Measurements from ENCODE around the gene NR5A1.

The NR5A1 gene

DNA sequence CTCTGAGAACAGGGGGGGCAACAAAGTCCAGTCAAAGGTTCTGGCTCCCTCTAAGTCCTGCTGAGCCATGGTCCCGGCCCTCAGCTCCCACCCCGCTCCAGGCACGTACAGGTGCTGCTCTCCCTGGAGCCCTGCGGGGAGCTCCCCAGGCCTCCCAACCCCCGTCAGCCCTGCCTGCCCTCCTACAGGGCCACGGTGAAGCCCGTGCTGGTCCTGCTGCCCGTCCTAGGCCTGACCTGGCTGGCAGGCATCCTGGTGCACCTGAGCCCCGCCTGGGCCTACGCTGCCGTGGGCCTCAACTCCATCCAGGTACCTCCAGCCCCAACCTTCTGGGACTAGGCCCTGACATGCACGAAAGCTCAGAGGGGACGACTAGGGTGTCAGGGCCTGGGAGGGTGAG, 36.9 kb downstream of the NR5A1 start:
- no peak for ATAC-seq

DNA sequence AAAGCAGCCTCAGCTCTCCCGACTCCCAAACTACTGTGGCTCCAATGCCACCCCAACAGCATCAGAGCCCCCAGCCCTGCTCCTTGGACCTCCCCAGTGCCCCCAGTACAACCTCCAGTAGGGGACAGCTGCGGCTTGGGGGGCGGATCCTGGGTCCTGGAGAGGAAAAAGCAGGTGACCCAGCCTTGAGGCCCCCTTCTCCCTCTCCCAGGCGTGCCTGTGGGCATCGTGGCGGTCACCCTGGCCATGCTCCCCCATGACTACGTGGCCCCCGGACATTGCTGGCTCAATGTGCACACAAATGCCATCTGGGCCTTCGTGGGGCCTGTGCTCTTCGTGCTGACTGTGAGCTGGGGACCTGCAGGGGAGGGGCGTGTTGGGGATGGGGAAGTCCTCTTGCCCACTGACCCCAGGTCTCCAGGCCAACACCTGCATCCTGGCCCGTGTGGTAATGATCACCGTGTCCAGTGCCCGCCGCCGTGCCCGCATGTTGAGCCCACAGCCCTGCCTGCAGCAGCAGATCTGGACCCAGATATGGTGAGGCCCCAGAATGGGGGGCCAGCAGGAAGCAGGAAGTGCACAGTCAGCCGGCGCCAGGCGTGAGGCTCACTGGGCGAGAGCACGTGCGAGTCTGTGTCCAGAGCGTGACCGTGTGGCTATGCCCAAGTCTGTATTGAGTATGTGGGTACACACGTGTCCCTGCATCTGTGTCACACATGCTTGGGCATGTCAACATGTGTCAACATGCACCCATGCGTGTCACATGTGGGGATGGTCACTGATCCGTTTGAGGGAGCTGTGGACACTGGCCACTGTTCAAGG, 38.0 kb downstream of the NR5A1 start:
- Mint-ChIP-seq H3K4me3 (no peak overlapping the region), H3K27me3 (peaks cover 67% of the 10 kb centered on the region), H3K9me3 (no peaks in the 10 kb centered on the region), H3K36me3 (no peaks in the 10 kb centered on the region), H3K27ac (no peak overlapping the region), H3K4me1 (peaks cover 9% of the 10 kb centered on the region)
- ATAC-seq, result no peak

More for the DNA sequence above, 36.9 kb downstream of the NR5A1 start:
- Mint-ChIP-seq H3K27ac (no peak overlapping the region), H3K4me3 (no peak overlapping the region), H3K27me3 (peaks cover 71% of the 10 kb centered on the region), H3K4me1 (peaks cover 14% of the 10 kb centered on the region), H3K9me3 (no peaks in the 10 kb centered on the region), H3K36me3 (no peaks in the 10 kb centered on the region)

DNA sequence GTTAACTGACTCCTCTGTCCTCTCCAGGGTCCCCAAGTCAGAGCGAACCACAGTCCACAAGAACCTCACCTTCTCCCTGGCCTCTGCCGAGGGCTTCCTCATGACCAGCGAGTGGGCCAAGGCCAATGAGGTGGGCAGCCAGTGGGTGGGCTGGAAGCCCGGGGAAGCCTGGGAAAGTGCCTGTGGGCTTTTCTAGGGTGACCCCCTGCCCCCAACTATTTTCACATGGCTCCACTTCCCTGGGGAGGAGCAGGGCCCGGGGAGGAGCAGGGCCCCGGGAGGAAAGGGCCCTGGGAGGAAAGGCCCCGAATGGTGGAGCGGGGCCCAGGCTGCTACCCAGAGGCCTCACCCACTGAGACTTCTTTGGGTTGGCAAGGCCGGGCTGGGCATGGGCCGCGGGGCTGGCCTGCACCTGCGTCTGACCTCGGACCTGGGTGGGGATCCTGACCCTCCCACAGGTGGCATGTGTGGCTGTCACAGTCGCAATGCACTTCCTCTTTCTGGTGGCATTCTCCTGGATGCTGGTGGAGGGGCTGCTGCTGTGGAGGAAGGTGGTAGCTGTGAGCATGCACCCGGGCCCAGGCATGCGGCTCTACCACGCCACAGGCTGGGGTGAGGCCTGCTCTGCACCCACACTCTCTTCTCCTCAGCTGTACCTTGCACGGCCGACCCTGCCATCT, 39.0 kb downstream of the NR5A1 start:
- H3K36me3 Mint-ChIP-seq, result no peaks in the 10 kb centered on the region

DNA sequence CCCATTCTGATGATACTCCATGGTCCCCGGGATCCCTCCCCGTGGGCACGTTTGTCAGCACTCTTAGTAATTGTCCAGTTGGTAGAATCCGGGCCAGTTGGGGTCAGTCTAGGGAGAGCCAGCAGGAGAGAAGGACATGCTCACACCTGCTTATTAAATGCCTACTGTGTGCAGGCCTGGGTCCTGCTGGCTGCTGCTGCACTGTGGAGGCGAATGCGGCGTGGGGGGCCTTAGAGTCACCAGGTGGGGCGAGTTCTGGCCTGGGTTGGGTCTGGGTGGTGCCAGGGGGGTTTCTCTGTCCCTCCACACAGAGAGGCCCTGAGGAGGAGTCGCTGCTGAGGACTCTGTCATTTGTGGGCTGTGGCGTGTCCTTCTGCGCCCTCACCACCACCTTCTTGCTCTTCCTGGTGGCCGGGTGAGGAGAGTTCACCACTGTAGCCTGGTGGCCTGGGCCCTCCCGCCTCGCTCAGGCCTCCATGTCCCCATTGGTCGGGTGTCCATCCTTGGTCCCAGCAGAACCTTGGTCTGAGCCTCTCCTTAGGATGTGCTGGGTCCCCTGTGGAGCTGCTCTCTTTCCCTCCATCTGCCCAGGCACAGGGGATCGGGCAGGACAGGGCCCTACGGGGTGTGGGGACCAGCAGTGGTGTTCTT, 39.7 kb downstream of the NR5A1 start:
- Mint-ChIP-seq H3K4me3 (no peak overlapping the region), H3K27me3 (peaks cover 50% of the 10 kb centered on the region), H3K27ac (no peak overlapping the region), H3K36me3 (no peaks in the 10 kb centered on the region), H3K9me3 (peaks cover 7% of the 10 kb centered on the region), H3K4me1 (peaks cover 9% of the 10 kb centered on the region)
- ATAC-seq, result no peak

More for the DNA sequence above, 39.0 kb downstream of the NR5A1 start:
- H3K4me3 Mint-ChIP-seq, result no peak overlapping the region
- H3K27me3 Mint-ChIP-seq, result peaks cover 57% of the 10 kb centered on the region
- peaks cover 9% of the 10 kb centered on the region for H3K4me1 Mint-ChIP-seq
- peak; percentile 6 for ATAC-seq
- peaks cover 3% of the 10 kb centered on the region for H3K9me3 Mint-ChIP-seq
- H3K27ac Mint-ChIP-seq, result no peak overlapping the region

DNA sequence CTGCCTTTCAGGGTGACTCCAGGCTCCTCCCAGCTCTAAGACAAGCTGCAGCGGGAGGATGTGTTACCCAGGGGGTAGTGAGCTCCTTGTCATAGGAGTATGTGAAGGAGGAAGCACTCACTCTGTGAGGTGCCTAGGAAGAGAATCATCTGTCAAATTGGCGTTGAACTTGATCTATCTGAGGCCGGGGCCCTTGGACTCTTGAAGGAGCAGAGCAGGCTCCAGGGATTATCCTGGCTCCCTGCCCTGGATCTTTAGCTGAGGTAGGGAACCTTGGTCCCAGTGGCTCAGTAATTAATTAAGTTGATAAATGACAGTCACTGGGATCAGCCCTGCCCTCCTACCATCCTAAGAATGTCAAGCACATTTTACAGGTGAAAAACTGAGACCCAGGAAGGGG, 41.5 kb downstream of the NR5A1 start:
- ATAC-seq, result no peak
- H3K9me3 Mint-ChIP-seq, result peaks cover 7% of the 10 kb centered on the region

DNA sequence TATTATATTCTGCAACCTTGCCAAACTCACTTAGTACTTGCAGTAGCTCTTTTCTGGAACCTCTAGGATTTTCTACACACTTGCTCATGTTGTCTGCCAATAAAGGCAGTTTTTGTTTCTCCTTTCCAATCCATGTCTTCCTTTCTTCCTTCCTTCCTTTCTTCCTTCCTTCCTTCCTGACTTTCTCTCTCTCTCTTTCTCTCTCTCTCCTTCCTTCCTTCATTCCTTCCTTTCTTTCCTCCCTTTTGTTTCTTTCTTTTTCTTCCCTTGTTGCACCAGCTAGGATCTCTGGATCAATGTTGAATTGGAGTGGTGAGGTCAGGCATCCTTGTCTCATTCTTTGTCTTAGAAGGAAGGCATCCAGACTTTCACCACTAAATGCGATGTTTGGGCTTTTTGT, 44.5 kb downstream of the NR5A1 start:
- H3K4me1 Mint-ChIP-seq, result no peaks in the 10 kb centered on the region
- H3K4me3 Mint-ChIP-seq, result no peak overlapping the region
- peaks cover 13% of the 10 kb centered on the region for H3K27me3 Mint-ChIP-seq
- no peak for ATAC-seq
- peaks cover 10% of the 10 kb centered on the region for H3K9me3 Mint-ChIP-seq
- H3K36me3 Mint-ChIP-seq, result no peaks in the 10 kb centered on the region
- no peak overlapping the region for H3K27ac Mint-ChIP-seq

More for the DNA sequence above, 41.5 kb downstream of the NR5A1 start:
- Mint-ChIP-seq H3K36me3 (no peaks in the 10 kb centered on the region), H3K4me1 (peaks cover 9% of the 10 kb centered on the region), H3K4me3 (no peak overlapping the region), H3K27ac (no peak overlapping the region), H3K27me3 (peaks cover 32% of the 10 kb centered on the region)

DNA sequence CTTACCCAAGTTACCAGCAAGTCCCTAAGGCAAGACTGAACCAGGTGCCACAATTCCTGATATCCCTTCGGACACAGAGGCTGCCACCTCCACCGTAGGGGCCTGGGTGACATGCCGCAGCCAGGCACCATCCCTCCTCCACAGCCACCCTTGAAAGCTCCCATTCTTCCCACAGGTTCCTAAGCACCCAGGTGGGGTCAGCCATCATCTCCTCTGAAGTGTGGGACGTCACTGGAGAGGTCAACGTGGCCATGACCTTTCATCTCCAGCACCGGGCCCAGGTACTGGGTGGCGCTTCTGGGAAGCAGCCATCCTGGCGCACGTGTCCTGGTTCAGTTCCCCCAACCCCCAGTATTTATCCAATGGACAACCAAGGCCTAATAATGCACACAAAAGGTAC, 48.8 kb downstream of the NR5A1 start:
- no peaks in the 10 kb centered on the region for H3K36me3 Mint-ChIP-seq
- no peaks in the 10 kb centered on the region for H3K4me1 Mint-ChIP-seq
- H3K9me3 Mint-ChIP-seq, result peaks cover 9% of the 10 kb centered on the region
- H3K27me3 Mint-ChIP-seq, result peaks cover 10% of the 10 kb centered on the region
- no peak overlapping the region for H3K27ac Mint-ChIP-seq
- ATAC-seq, result no peak
- no peak overlapping the region for H3K4me3 Mint-ChIP-seq

DNA sequence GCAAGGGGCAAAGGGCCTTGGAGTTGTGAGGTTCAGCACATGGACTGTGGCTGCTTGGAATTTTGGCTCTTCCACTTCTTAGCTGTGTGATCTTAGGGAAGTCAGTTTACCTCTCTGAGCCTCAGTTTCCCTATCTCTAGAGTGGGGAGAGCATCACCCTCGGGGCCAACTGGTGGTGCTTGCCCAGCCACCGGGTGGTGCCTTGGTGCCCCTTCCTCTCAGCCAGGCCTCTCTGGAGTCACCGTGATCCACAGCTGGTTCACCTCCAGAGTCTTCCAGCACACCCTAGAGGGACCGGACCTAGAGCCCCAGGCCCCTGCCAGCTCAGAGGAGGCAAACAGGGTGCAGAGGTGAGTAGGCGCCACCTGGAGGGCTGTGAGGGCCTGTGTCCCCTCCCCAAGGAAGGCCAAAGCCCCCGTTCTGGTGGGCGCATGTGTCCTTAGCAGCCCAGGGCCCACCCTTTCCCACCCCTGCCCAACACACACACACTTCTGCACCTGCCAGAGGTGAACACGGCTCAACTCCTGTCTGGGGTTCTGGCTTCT, 49.2 kb downstream of the NR5A1 start:
- peaks cover 7% of the 10 kb centered on the region for H3K9me3 Mint-ChIP-seq
- ATAC-seq, result no peak
- H3K36me3 Mint-ChIP-seq, result no peaks in the 10 kb centered on the region
- no peaks in the 10 kb centered on the region for H3K4me1 Mint-ChIP-seq
- no peak overlapping the region for H3K27ac Mint-ChIP-seq
- H3K4me3 Mint-ChIP-seq, result no peak overlapping the region
- H3K27me3 Mint-ChIP-seq, result peaks cover 10% of the 10 kb centered on the region

DNA sequence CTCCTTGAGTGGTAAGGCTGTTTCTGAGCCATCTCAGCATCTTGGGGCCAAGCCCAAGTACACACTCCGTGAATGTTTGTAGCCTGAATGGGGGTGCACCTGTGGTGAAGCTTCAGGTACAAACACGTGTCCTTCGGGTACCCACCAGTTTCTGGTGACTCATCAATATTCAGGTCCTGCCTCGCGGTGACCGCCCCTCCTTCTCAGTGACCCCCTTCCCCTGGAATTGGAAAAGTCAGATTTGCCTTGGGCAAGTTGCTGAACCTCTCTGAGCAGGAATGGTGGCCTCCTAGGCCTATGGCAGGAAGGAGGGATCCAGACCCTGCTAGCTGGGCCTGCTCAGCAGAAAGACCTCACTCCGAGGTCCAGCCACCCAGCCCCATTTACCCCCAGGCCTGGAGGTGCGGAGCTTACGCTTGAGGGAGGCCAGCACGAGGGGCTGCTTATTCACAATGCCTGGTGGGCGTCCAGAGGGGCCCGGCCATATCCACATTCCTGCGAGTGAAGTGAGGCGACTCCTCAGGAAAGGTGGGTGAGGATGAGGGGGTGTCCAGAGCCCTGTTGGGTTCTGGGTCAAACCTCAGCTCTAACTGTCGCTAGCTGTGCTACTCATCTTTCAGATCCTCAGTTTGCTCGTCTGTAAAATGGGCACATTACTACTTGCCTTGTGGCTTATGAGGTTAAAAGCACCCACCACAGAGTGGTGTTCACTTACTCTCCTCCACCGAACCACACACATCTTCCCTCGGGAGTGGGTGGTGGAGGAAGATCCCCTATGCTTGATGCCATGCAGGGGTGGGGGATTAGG, 49.9 kb downstream of the NR5A1 start:
- Mint-ChIP-seq H3K27me3 (peaks cover 15% of the 10 kb centered on the region), H3K27ac (no peak overlapping the region), H3K9me3 (peaks cover 3% of the 10 kb centered on the region), H3K4me3 (no peak overlapping the region), H3K4me1 (no peaks in the 10 kb centered on the region), H3K36me3 (no peaks in the 10 kb centered on the region)
- ATAC-seq, result no peak

DNA sequence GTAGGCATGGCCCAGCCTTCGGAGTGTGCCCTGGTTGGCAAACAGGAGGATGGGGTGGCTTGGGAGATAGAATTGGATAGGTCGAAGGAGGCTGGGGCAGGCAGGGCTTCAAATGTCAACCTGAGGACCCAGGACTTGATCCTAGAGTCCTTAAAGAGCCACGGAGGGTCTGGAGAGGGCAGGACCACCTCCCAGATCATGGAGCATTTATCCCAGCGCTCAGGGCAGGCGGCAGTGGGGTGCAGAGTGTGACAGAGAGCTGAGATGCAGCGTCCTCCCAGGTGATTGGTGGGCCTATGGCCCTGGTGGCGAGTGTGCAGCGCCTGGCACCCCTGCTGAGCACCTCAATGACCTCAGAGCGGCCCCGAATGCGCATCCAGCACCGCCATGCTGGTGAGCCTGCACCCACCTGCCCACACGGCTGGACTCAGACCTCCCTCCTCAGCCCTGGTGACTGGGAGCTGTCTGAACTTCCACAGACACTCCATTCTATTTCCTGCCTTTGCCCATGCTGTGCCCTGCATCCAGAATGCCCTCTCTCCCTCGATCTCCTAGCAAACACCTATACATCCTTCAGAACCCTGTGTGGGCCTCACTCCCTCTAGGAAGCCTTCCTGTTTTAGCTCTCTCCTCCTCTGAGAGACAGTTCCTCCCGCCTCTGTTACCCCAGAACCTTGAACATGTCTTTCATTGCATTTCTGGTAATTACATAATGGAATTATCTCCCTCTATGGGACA, 50.7 kb downstream of the NR5A1 start:
- Mint-ChIP-seq H3K4me3 (no peak overlapping the region), H3K9me3 (peaks cover 3% of the 10 kb centered on the region), H3K27ac (no peak overlapping the region), H3K4me1 (no peaks in the 10 kb centered on the region), H3K27me3 (peaks cover 23% of the 10 kb centered on the region), H3K36me3 (no peaks in the 10 kb centered on the region)
- ATAC-seq, result no peak

DNA sequence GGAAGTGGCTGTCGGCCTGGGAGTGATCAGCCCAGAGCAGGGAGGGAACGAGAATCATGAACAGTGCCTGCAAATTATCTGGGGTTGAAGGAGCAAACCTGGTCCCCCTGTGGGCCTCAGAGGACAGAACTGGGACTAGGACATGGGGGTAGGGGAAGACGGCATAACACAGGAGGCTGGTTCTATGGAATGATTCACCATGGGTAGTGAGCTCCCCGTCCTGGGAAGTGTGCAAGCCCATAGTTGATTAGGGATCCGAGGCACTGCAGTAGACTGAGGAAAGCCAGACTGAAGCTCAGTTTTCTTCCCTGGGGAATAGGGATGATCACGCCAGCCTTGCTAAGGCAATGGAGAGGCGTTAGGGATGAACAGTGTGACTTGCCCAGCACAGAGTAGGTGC, 51.4 kb downstream of the NR5A1 start:
- peaks cover 2% of the 10 kb centered on the region for H3K4me1 Mint-ChIP-seq
- no peak overlapping the region for H3K27ac Mint-ChIP-seq
- no peak for ATAC-seq
- peaks cover 30% of the 10 kb centered on the region for H3K27me3 Mint-ChIP-seq
- H3K36me3 Mint-ChIP-seq, result no peaks in the 10 kb centered on the region
- H3K9me3 Mint-ChIP-seq, result peaks cover 3% of the 10 kb centered on the region
- no peak overlapping the region for H3K4me3 Mint-ChIP-seq

DNA sequence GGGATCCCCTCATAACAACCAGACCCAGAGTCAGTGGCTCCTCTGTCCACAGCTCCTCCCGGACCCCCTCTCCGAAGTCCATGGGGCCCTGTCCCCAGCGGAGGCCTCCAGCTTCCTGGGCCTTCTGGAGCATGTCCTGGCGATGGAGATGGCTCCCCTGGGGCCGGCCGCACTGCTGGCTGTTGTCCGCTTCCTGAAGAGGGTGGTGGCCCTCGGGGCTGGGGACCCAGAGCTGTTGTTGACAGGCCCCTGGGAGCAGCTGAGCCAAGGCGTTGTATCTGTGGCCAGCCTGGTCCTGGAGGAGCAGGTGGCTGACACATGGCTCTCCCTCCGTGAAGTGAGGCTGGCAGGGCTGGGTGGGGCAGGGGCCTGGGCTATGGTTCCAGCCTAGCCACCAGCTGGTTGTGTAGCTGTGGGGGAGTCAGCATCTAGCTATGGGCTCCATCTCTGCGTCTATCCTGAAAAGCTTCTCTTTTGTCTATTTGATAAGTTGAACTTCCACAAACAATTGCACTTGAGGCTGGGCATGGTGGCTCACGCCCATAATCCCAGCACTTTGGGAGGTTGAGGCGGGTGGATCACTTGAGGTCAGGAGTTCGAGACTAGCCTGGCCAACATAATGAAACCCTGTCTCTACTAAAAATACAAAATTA, 52.3 kb downstream of the NR5A1 start:
- ATAC-seq, result no peak
- Mint-ChIP-seq H3K9me3 (no peaks in the 10 kb centered on the region), H3K4me3 (no peak overlapping the region), H3K4me1 (peaks cover 9% of the 10 kb centered on the region), H3K27me3 (peaks cover 39% of the 10 kb centered on the region), H3K36me3 (no peaks in the 10 kb centered on the region), H3K27ac (no peak overlapping the region)

DNA sequence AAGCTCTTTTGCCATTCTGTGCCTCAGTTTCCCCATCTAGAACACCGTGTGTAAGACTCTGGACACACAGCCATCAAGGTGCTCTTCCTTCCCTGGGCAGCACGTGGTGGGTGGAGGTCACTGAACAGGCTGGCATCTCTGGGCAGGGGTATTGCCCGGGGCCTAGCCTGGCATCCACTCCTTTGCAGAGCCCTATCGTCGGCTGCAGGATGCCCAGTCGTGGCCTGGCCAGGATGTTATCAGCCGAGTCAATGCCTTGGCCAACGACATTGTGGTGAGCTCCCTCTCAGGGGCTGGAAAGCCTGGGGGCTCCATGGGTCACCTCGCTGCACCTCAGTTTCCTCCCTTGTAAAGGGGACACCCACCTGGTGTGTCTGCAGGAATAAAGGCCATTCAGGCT, 52.9 kb downstream of the NR5A1 start:
- Mint-ChIP-seq H3K27me3 (peaks cover 45% of the 10 kb centered on the region), H3K36me3 (no peaks in the 10 kb centered on the region), H3K9me3 (no peaks in the 10 kb centered on the region), H3K4me3 (no peak overlapping the region), H3K4me1 (peaks cover 9% of the 10 kb centered on the region), H3K27ac (no peak overlapping the region)
- ATAC-seq, result no peak
